CD4-positive, alpha-beta T cell treated with Interferon alpha-2 for 1 hour (primary cell): ENCODE measurements around the gene ZFP64.
"Not testable (repeated sequence)": the region's sequence is repeated elsewhere in the genome, so short reads cannot be mapped to it uniquely, and the experiment has no call there.

Experiments used
- DNase-seq, 2 donors: peaks; one replicate each; pipeline ENCODE4 v3.0.0-alpha.2; 2020 to 2022

Gene ZFP64

GRCh38 chr20:52191132-52191915, at the start of gene ZFP64:
TSS of gene ZFP64 (minus strand) at chr20:52191779. CDS start at chr20:52191636, 143 bp downstream.
- DNase-seq, result peak; percentile 52 to 73

- DNase-seq, result no peak
Observed at GRCh38 chr20:52240802-52241201, 49.2 kb upstream of the ZFP64 start.

- DNase-seq, result no peak
Observed at GRCh38 chr20:52239102-52239501, 47.5 kb upstream of the ZFP64 start.

GRCh38 chr20:52236292-52236691, 44.7 kb upstream of the ZFP64 start:
- no peak for DNase-seq

- DNase-seq, result no peak
Observed at GRCh38 chr20:52235129-52235528, 43.5 kb upstream of the ZFP64 start.

GRCh38 chr20:52234302-52235045, 42.9 kb upstream of the ZFP64 start:
- DNase-seq, result no peak

GRCh38 chr20:52231230-52231746, 39.7 kb upstream of the ZFP64 start:
- no peak for DNase-seq

GRCh38 chr20:52230409-52230808, 38.8 kb upstream of the ZFP64 start:
- no peak for DNase-seq

GRCh38 chr20:52229346-52229745, 37.8 kb upstream of the ZFP64 start:
- not testable (repeated sequence) for DNase-seq

GRCh38 chr20:52226370-52226769, 34.8 kb upstream of the ZFP64 start:
- DNase-seq, result no peak

GRCh38 chr20:52224920-52225319, 33.3 kb upstream of the ZFP64 start:
- no peak for DNase-seq

GRCh38 chr20:52221362-52221761, 29.8 kb upstream of the ZFP64 start:
- DNase-seq, result not testable (repeated sequence)

GRCh38 chr20:52220891-52221290, 29.3 kb upstream of the ZFP64 start:
- DNase-seq, result not testable (repeated sequence)

- no peak for DNase-seq
Observed at GRCh38 chr20:52219441-52219840, 27.9 kb upstream of the ZFP64 start.

GRCh38 chr20:52217689-52218395, 26.3 kb upstream of the ZFP64 start:
- DNase-seq, result no peak

- DNase-seq, result no peak
Observed at GRCh38 chr20:52213995-52214394, 22.4 kb upstream of the ZFP64 start.

- DNase-seq, result no peak
Observed at GRCh38 chr20:52212943-52213342, 21.4 kb upstream of the ZFP64 start.

- DNase-seq, result no peak
Observed at GRCh38 chr20:52210037-52210990, 18.7 kb upstream of the ZFP64 start.

GRCh38 chr20:52209154-52209571, 17.6 kb upstream of the ZFP64 start:
- DNase-seq, result no peak

GRCh38 chr20:52207020-52207810, 15.6 kb upstream of the ZFP64 start:
- no peak for DNase-seq

GRCh38 chr20:52204136-52204535, 12.6 kb upstream of the ZFP64 start:
- DNase-seq, result no peak
